Measurements from ENCODE around the gene GRK3. TPM values are rescaled to one million over a fixed set of nuclear protein-coding genes. Genes with fewer than 3 reads are reported as not detected.
"Not testable (repeated sequence)": the region's sequence is repeated elsewhere in the genome, so short reads cannot be mapped to it uniquely, and the experiment has no call there.

GRK3 gene
- polyA plus RNA-seq, 4 donors: 0.22 to 6.0 (median 2.0) TPM

DNA sequence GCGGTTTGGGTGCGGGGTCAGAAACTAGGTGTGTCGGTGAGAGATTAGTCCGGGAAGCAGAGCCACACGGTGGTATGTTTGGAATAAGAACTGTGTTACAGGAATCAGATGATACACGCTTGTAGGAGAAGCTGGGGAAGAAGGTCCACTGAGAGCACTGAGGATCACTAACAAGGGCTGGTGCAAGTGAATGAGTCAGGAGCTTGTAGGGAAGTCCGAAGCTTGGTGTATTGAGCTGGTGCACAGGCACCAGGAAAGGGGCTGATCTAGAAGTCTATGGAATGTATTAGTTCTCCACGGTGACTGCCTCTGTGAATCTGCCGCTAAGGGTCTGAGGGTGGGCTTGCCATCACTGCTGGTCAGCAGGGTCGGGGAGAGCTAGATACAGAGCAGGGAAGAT lies 18.8 kb upstream of the GRK3 start:
- Histone ChIP-seq H3K4me3 (ENCODE audit: low read depth in 1 of 3, low read length in 3 of 3) (no peak overlapping the region), H3K36me3 (ENCODE audit: control insufficient read depth in 3 of 3, insufficient read depth in 2 of 3, low read depth in 1 of 3, low read length in 3 of 3) (no peaks in the 10 kb centered on the region), H3K27me3 (ENCODE audit: control insufficient read depth in 3 of 3, insufficient read depth in 3 of 3, low read length in 3 of 3) (no peaks in the 10 kb centered on the region), H3K9me3 (ENCODE audit: control insufficient read depth in 2 of 2, insufficient read depth in 1 of 2, low read depth in 1 of 2, low read length in 1 of 2) (peaks cover 0 to 3% of the 10 kb centered on the region in 2 donors), H3K27ac (ENCODE audit: low read depth in 1 of 3, low read length in 2 of 3) (no peak overlapping the region), H3K4me1 (ENCODE audit: control insufficient read depth in 3 of 3, insufficient read depth in 2 of 3, low read depth in 1 of 3, low read length in 2 of 3) (peaks cover 0 to 2% (median 0%) of the 10 kb centered on the region in 3 donors)
- 43 to 73% (median 56%) methylated on average over 10 of the region's 10 CpGs for WGBS, 3 donors
- FAIRE-seq (no peak), DNase-seq (peak in 1 of 2 donors; percentile 11)

DNA sequence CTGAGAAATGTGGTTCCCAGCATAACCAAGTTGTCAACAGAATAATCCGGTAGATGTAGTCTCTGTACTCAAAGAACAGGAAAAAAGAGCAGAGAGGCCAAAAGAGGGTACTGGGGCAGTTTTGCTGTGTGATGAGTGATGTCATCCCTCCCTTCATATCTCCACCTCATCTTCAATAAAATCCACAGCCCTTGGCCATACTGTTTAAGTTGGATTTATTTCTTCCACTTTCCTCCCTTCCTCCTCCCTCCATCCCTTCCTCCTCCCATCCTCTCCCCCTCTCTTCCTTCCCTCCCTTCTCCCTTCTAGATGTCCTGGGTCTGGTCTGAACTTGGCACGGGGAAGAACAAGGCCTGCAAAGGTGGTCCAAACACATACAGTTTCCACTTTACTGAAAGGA lies 18.2 kb upstream of the GRK3 start:
- DNase-seq: no peak
- 86 to 95% (median 88%) methylated on average over 2 of the region's 2 CpGs for WGBS, 3 donors
- no peak for FAIRE-seq

DNA sequence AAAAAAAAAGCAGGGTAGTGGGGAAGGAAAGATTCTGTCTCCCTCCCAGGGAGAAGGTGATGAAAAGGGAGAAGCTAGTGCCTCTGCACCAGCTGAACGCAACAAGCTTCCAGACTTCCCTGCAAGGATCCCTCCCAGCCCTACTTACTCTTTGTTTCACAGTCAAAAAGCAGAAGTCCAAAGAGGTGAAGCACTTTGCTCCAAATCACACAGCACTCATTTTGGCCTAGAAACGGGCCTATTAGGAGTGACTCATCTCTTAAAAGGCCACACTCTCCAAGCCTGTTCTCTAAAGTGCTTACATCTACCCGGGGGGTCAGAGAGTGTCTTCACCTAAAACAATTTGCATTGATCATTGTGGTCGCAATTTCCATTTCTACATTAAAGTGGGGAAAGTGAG lies 17.7 kb upstream of the GRK3 start:
- 73 to 74% (median 74%) methylated on average over 4 of the region's 4 CpGs for WGBS, 3 donors
- no peak for DNase-seq
- no peak overlapping the region for H3K27ac ChIP-seq (ENCODE audit: low read depth in 1 of 3, low read length in 2 of 3)

More for the DNA sequence above, 18.2 kb upstream of the GRK3 start:
- no peak overlapping the region for H3K4me3 ChIP-seq (ENCODE audit: low read depth in 1 of 3, low read length in 3 of 3)
- no peaks in the 10 kb centered on the region for H3K27me3 ChIP-seq (ENCODE audit: control insufficient read depth in 3 of 3, insufficient read depth in 3 of 3, low read length in 3 of 3)
- H3K27ac ChIP-seq (ENCODE audit: low read depth in 1 of 3, low read length in 2 of 3): no peak overlapping the region
- H3K9me3 ChIP-seq (ENCODE audit: control insufficient read depth in 2 of 2, insufficient read depth in 1 of 2, low read depth in 1 of 2, low read length in 1 of 2): no peaks in the 10 kb centered on the region
- H3K36me3 ChIP-seq (ENCODE audit: control insufficient read depth in 3 of 3, insufficient read depth in 2 of 3, low read depth in 1 of 3, low read length in 3 of 3): no peaks in the 10 kb centered on the region
- no peaks in the 10 kb centered on the region for H3K4me1 ChIP-seq (ENCODE audit: control insufficient read depth in 3 of 3, insufficient read depth in 2 of 3, low read depth in 1 of 3, low read length in 2 of 3)

DNA sequence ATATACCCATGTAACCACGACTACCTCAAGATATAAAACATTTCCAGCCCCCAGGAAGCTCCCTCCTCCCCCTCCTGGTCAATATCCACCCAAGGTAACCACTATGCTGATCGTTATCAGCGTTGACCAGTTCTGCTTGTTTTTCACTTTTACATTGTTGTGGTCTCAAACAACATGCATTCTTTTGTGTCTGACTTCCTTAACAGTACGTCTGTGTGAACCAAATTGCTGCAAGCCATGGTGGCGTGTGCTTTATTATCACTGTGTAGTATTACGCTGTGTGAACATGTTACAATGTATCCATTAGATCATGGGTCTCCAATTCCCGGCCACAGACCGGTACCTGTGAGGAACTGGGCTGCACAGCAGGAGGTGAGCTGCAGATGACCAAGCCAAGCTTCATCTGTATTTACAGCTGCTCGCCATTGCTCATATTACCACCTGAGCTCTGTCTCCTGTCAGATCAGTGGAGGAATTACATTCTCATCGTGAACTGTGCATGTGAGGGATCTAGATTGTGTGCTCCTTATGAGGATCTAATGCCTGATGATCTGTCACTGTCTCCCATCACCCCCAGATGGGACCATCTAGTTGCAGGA lies 15.5 kb upstream of the GRK3 start:
- H3K9me3 ChIP-seq (ENCODE audit: control insufficient read depth in 2 of 2, insufficient read depth in 1 of 2, low read depth in 1 of 2, low read length in 1 of 2): no peaks in the 10 kb centered on the region
- no peaks in the 10 kb centered on the region for H3K36me3 ChIP-seq (ENCODE audit: control insufficient read depth in 3 of 3, insufficient read depth in 2 of 3, low read depth in 1 of 3, low read length in 3 of 3)
- no peak overlapping the region for H3K4me3 ChIP-seq (ENCODE audit: low read depth in 1 of 3, low read length in 3 of 3)
- no peak overlapping the region for H3K27ac ChIP-seq (ENCODE audit: low read depth in 1 of 3, low read length in 2 of 3)
- H3K4me1 ChIP-seq (ENCODE audit: control insufficient read depth in 3 of 3, insufficient read depth in 2 of 3, low read depth in 1 of 3, low read length in 2 of 3): no peaks in the 10 kb centered on the region
- no peaks in the 10 kb centered on the region for H3K27me3 ChIP-seq (ENCODE audit: control insufficient read depth in 3 of 3, insufficient read depth in 3 of 3, low read length in 3 of 3)
- FAIRE-seq (no peak), DNase-seq (no peak)
- 69 to 74% (median 71%) methylated on average over 10 of the region's 10 CpGs for WGBS, 3 donors

More for the DNA sequence above, 17.7 kb upstream of the GRK3 start:
- no peaks in the 10 kb centered on the region for H3K4me1 ChIP-seq (ENCODE audit: control insufficient read depth in 3 of 3, insufficient read depth in 2 of 3, low read depth in 1 of 3, low read length in 2 of 3)
- no peaks in the 10 kb centered on the region for H3K9me3 ChIP-seq (ENCODE audit: control insufficient read depth in 2 of 2, insufficient read depth in 1 of 2, low read depth in 1 of 2, low read length in 1 of 2)
- H3K4me3 ChIP-seq (ENCODE audit: low read depth in 1 of 3, low read length in 3 of 3): no peak overlapping the region
- no peaks in the 10 kb centered on the region for H3K36me3 ChIP-seq (ENCODE audit: control insufficient read depth in 3 of 3, insufficient read depth in 2 of 3, low read depth in 1 of 3, low read length in 3 of 3)
- FAIRE-seq: no peak
- H3K27me3 ChIP-seq (ENCODE audit: control insufficient read depth in 3 of 3, insufficient read depth in 3 of 3, low read length in 3 of 3): no peaks in the 10 kb centered on the region

DNA sequence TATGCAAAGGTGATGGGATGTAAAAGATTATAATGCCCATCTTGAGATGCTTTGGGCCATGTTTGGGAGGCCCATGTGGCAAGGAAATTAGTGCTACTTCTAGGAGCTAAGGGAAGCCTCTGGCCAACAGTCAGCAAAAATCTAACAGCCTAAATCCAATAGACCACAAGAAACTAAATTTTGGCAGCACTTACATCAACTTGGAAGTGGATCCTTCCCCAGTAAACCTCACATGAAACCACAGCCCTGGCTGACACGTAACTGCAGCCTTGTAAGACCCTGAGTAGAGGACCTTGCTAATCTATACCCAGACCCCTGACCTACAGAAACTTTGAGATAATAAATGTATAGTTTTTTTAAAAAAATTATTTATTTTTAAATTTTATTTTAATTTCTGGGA lies 13.1 kb upstream of the GRK3 start:
- no peak overlapping the region for H3K27ac ChIP-seq (ENCODE audit: low read depth in 1 of 3, low read length in 2 of 3)
- H3K4me1 ChIP-seq (ENCODE audit: control insufficient read depth in 3 of 3, insufficient read depth in 2 of 3, low read depth in 1 of 3, low read length in 2 of 3): no peaks in the 10 kb centered on the region
- no peak overlapping the region for H3K4me3 ChIP-seq (ENCODE audit: low read depth in 1 of 3, low read length in 3 of 3)
- 60 to 91% (median 71%) methylated on average over 1 of the region's 1 CpG for WGBS, 3 donors
- no peaks in the 10 kb centered on the region for H3K27me3 ChIP-seq (ENCODE audit: control insufficient read depth in 3 of 3, insufficient read depth in 3 of 3, low read length in 3 of 3)
- DNase-seq (no peak), FAIRE-seq (no peak)
- H3K36me3 ChIP-seq (ENCODE audit: control insufficient read depth in 3 of 3, insufficient read depth in 2 of 3, low read depth in 1 of 3, low read length in 3 of 3): no peaks in the 10 kb centered on the region
- H3K9me3 ChIP-seq (ENCODE audit: control insufficient read depth in 2 of 2, insufficient read depth in 1 of 2, low read depth in 1 of 2, low read length in 1 of 2): no peaks in the 10 kb centered on the region

DNA sequence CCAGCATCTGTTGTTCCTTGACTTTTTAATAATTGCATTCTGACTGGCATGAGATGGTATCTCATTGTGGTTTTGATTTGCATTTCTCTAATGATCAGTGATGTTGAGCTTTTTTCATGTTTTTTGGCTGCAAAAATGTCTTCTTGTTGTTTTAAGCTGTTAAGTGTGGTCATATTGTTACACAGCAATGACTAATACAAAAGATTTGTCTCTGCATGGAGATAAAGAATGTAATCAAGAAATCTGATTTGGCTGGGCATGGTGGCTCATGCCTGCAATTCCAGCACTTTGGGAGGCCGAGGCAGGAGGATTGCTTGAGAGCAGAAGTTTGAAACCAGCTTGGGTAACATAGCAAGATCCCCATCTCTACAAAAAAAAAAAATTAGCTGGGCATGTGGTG lies 12.1 kb upstream of the GRK3 start:
- not testable (repeated sequence) for FAIRE-seq; H3K4me3 ChIP-seq (ENCODE audit: low read depth in 1 of 3, low read length in 3 of 3); H3K27me3 ChIP-seq (ENCODE audit: control insufficient read depth in 3 of 3, insufficient read depth in 3 of 3, low read length in 3 of 3); H3K4me1 ChIP-seq (ENCODE audit: control insufficient read depth in 3 of 3, insufficient read depth in 2 of 3, low read depth in 1 of 3, low read length in 2 of 3); H3K36me3 ChIP-seq (ENCODE audit: control insufficient read depth in 3 of 3, insufficient read depth in 2 of 3, low read depth in 1 of 3, low read length in 3 of 3); DNase-seq; H3K9me3 ChIP-seq (ENCODE audit: control insufficient read depth in 2 of 2, insufficient read depth in 1 of 2, low read depth in 1 of 2, low read length in 1 of 2); H3K27ac ChIP-seq (ENCODE audit: low read depth in 1 of 3, low read length in 2 of 3)
- 46 to 75% (median 66%) methylated on average over 1 of the region's 1 CpG for WGBS, 3 donors

DNA sequence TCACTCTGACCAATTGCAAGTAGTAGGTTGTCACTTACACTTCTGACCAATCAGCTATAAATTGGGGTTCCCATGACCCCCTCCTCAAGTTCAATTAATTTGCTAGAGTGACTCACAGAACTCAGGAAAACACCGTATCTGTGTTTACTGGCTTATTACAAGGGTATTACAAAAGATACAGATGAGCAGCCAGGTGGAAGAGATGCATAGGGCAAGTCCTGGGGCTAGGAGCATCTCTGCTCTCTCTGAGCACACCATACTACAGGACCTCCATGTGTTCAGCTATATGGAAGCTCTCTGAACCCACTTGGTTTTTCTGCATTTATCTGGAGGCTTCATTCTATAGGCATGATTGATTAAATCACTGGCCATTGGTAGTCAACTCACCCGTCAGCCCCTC lies 11.3 kb upstream of the GRK3 start:
- no peaks in the 10 kb centered on the region for H3K9me3 ChIP-seq (ENCODE audit: control insufficient read depth in 2 of 2, insufficient read depth in 1 of 2, low read depth in 1 of 2, low read length in 1 of 2)
- no peaks in the 10 kb centered on the region for H3K36me3 ChIP-seq (ENCODE audit: control insufficient read depth in 3 of 3, insufficient read depth in 2 of 3, low read depth in 1 of 3, low read length in 3 of 3)
- WGBS, 3 donors: 69 to 77% (median 76%) methylated on average over 2 of the region's 2 CpGs
- H3K27ac ChIP-seq (ENCODE audit: low read depth in 1 of 3, low read length in 2 of 3): no peak overlapping the region
- H3K4me1 ChIP-seq (ENCODE audit: control insufficient read depth in 3 of 3, insufficient read depth in 2 of 3, low read depth in 1 of 3, low read length in 2 of 3): no peaks in the 10 kb centered on the region
- no peak overlapping the region for H3K4me3 ChIP-seq (ENCODE audit: low read depth in 1 of 3, low read length in 3 of 3)
- H3K27me3 ChIP-seq (ENCODE audit: control insufficient read depth in 3 of 3, insufficient read depth in 3 of 3, low read length in 3 of 3): no peaks in the 10 kb centered on the region
- DNase-seq (no peak), FAIRE-seq (no peak)

DNA sequence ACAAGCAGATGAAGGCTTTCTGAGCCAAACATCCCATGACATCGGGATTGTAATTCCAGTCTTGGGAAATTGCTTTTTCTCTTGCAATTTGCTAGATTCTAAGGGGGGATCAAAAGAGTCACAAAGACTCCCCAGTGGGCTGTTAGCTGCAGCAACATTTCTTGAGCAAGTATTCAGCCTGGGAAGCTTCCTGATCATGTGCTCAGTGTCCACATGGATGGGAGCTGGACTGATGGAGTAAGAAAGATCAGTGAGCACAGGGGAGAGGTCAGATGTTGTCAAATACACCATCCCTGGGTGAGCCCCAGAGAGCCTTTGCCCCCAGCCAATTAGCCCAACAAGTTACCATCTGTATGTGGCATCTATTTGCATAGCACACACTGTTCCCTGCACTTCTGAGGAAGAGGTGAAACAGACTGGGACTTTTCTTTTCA lies 10.2 kb upstream of the GRK3 start:
- H3K36me3 ChIP-seq (ENCODE audit: control insufficient read depth in 3 of 3, insufficient read depth in 2 of 3, low read depth in 1 of 3, low read length in 3 of 3): no peaks in the 10 kb centered on the region
- 59 to 85% (median 64%) methylated on average over 1 of the region's 1 CpG for WGBS, 3 donors
- FAIRE-seq (no peak), DNase-seq (no peak)
- H3K9me3 ChIP-seq (ENCODE audit: control insufficient read depth in 2 of 2, insufficient read depth in 1 of 2, low read depth in 1 of 2, low read length in 1 of 2): no peaks in the 10 kb centered on the region
- H3K4me1 ChIP-seq (ENCODE audit: control insufficient read depth in 3 of 3, insufficient read depth in 2 of 3, low read depth in 1 of 3, low read length in 2 of 3): no peaks in the 10 kb centered on the region
- no peak overlapping the region for H3K27ac ChIP-seq (ENCODE audit: low read depth in 1 of 3, low read length in 2 of 3)
- H3K27me3 ChIP-seq (ENCODE audit: control insufficient read depth in 3 of 3, insufficient read depth in 3 of 3, low read length in 3 of 3): no peaks in the 10 kb centered on the region
- H3K4me3 ChIP-seq (ENCODE audit: low read depth in 1 of 3, low read length in 3 of 3): no peak overlapping the region

DNA sequence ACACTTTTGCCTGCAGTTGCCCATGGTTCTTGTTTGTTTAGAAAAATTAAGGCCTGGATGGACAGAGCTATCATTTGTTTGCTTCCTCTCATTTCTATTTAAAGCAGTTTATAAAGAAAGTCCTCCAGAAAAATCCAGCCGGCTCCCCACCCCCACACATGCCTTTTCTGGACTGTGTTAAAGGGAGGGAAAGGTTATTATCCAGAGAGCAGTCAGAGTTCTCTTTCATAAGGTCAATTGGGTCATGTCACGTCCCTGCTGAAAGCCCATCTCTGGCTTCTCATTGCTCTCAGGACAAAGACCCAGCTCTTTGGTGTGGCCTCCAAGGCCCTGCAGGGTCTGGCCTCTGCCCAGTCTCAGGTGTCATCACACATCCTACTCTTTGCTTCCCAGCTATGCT lies 9.8 kb upstream of the GRK3 start:
- DNase-seq (no peak), FAIRE-seq (no peak)
- Histone ChIP-seq H3K27me3 (ENCODE audit: control insufficient read depth in 3 of 3, insufficient read depth in 3 of 3, low read length in 3 of 3) (no peaks in the 10 kb centered on the region), H3K36me3 (ENCODE audit: control insufficient read depth in 3 of 3, insufficient read depth in 2 of 3, low read depth in 1 of 3, low read length in 3 of 3) (no peaks in the 10 kb centered on the region), H3K4me3 (ENCODE audit: low read depth in 1 of 3, low read length in 3 of 3) (no peak overlapping the region), H3K27ac (ENCODE audit: low read depth in 1 of 3, low read length in 2 of 3) (no peak overlapping the region), H3K4me1 (ENCODE audit: control insufficient read depth in 3 of 3, insufficient read depth in 2 of 3, low read depth in 1 of 3, low read length in 2 of 3) (no peaks in the 10 kb centered on the region), H3K9me3 (ENCODE audit: control insufficient read depth in 2 of 2, insufficient read depth in 1 of 2, low read depth in 1 of 2, low read length in 1 of 2) (no peaks in the 10 kb centered on the region)
- 49 to 72% (median 62%) methylated on average over 2 of the region's 2 CpGs for WGBS, 3 donors

Measured in small intestine (tissue), 7 donors.